ENCODE data around the gene SLC49A3.

GRCh38 chr4:654871-655463, 34.0 kb downstream of the SLC49A3 start:
- no peak for TF ChIP-seq CTCF (conservative IDR thresholded peaks at IDR 0.05; ENCODE audit: low read length)
- TF ChIP-seq EZH2phosphoT487 (IDR thresholded peaks at IDR 0.05; ENCODE audit: borderline replicate concordance): no peak
